Activated CD8-positive, alpha-beta memory T cell treated with anti-CD3 and anti-CD28 coated beads for 24 hours (primary cell): Measurements from ENCODE around the gene NRXN3.

Source experiments
- DNase-seq: peaks from one replicate; pipeline ENCODE4 v3.0.0-alpha.2; 2020

The NRXN3 gene

DNA sequence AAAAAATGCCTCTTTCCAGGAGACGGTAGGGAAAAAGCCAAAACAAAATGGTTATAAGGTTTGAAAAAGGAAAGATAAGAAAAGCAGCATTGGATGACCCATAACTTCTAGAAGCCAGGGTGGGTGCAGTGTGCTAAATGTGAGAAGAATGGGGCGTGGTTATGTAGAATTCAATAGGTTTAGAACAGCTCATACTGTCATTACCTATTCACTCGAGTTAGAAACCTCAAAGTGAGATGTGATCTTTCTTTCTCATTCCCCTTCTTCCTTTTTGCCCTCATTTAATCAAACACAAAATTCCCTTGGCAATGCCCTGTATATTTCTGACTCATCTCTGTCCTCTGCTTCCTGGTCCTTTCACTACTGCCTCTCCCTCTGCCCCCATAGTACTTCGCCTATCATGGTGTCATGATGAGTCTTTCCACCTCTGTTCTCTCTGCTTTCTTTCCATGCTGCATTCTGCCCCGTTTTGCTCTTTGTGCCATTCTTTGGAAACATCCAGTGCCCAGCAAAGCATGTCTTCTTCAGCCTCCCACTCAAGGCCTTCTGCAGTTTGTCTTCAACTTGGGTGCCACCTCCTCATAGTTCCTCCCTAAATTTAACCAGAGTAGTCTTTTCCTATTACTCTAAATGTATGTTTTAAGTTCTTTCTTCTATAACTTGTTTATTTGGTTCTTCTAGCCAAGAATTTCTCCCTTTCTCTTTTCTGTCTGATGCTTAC lies 496.3 kb downstream of the NRXN3 start:
- DNase-seq = no peak

DNA sequence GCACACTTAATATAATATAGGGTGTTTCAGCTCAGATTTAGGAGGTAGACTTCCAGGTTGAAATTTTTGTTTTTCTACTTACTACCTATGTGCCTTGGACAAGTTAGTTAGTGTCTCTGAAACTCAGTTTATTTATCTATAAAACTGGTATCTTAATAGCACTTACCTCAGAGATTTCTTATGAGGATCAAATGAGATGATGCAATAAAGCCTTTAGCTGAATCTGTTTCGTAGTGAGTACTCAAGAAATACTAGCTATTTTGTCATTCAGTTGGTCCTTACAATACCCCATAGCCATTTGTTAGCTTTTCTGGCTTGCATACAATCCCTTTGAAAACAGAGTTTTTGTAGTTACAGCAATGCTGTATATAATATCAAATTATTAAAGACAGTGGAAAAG lies 497.0 kb downstream of the NRXN3 start:
- DNase-seq = no peak

DNA sequence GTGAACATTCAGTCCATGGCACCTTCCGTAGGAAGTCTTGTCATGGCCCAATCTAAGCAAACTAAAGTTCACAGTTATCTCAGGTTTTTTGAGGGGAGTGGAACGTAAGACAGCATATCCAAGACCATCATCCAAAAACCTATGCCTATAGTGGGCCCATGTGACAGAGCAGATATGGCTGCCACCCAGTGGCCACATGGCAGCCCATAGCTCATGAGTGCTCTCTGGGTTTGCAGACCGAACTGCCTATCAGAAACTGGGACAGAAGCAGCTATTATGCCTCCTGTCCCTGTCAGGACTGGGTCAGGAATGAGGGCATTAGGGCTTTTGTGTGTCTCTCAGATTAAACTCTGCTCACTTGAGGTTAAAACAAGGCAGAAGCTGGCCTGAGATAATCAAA lies 503.7 kb downstream of the NRXN3 start:
- DNase-seq = no peak

DNA sequence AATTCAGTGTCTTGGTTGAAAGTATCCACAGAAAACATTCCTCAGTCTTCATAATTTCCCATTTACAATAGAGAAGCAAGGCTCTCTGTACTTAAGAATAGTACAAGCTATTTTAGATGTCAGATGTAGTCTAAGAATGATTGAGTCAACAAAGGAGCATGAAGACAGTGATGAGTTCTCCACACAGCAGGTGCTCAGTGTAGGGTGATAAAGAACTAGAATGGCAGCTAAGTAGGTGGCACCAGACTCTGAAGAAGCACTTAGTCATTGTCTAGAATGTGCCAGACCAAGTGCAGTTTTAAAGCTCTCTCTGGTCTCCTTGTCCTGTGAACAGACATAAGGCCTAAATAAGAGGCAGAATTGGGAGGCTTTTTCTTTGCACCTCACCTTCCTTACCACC lies 504.6 kb downstream of the NRXN3 start:
- no peak for DNase-seq

DNA sequence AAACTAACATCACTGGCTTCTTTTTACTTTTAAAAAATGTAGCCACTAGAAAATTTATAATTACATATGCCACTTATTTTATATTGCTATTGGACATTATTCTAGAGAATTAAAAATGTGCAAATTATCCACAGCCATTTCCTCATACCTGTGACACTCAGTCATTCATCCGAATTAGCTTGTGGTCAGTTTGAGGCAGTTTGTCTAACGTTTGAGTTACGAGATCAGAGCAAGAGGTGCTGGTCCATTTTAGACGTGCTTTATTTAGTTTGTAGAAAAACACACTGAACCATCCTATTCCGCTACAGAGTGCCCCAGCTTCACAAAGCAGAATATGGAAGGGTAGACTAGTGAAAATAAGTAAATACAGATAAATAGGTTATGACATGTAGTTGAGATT lies 513.0 kb downstream of the NRXN3 start:
- no peak for DNase-seq

DNA sequence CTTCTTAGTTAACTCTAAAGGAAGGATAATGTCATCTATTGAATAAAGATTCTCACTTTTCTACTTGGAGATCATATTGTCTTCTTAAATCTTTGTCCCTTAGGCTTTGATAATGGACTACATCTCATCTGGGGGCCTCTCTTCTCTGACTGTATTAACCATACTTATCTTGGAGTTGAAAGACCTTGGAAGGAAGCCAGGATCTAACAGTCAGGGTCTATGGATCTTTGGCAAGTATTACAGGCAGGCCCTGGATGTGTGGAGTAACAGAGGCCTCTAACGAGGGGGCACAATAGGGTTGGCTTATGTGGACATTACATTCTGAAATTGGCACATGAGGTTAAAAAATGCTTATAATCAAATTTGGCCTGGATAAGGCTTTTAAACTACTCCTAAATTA lies 513.8 kb downstream of the NRXN3 start:
- DNase-seq = no peak

DNA sequence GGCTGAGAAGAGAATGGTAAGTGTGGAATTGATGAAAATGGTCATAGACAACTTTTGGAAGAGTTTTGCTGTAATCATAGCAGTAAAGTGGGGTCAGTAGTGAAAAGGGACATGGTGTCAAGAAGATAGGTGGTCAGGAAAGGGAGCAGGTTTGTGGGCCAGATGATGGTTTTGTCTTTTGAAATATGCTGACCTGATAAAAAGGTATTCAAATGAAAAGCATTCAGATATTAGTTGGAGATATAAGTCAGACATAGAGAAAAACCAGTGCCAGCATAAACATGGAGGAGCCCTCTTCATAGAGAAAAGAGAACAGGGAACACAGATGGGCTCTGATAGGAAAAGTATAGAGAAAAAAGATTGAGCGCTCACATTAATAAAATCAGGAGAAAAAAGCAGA lies 518.3 kb downstream of the NRXN3 start:
- no peak for DNase-seq

DNA sequence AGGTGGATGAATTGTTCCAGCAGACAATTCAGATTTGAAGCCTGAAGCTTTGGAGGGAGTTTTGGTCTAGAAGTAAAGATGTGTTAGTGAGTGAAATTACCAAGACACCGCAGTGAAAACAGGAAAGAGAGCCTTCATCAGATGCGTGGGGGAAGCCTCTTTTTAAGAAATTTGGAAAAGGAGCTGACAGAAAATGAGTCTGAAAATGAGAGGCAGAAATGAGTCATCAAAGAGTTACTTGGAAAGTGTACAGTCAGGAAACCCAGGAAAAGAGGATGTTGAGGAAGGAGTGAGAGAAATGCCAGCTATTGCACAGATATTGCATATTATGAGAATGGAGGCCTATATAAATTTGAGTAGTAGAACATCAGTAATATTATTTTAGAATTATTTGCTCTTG lies 520.7 kb downstream of the NRXN3 start:
- DNase-seq = no peak

DNA sequence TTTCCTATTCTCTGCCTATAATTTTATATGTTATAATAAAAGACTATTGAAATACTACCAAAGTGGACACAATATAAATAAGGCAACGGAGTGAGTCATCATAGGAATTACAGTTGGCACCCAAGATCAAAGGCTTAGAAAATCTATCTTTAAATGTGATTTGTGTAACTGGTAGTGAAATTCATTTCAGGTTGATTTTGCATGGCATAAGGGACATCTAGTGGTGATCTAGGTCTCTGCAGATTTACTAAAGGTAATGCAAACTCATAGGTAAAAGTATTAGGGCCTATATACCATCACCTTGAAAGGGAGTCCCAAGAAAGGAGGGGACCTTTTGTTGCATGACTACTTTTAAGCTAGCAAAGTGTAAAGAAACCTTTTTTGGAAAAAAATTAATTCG lies 527.2 kb downstream of the NRXN3 start:
- DNase-seq = no peak

DNA sequence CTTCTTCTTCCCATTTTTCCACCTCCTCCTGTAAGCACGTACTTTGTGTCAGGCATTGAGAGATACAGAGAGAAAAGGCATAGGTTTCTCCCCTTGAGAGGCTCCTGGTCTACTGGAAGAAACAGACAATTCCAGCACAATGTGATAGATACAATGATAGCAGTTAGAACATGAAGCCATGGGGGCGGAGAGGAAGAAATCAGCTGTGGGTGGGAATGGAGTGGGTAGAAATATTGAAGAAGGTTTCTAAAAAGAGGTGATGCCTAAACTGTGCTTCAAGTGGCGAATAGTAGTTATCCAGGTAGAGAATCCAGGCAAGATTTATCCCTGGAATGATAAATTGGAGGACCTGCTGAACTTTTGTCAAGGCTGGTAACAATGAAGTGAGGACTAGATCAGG lies 528.8 kb downstream of the NRXN3 start:
- DNase-seq = no peak

DNA sequence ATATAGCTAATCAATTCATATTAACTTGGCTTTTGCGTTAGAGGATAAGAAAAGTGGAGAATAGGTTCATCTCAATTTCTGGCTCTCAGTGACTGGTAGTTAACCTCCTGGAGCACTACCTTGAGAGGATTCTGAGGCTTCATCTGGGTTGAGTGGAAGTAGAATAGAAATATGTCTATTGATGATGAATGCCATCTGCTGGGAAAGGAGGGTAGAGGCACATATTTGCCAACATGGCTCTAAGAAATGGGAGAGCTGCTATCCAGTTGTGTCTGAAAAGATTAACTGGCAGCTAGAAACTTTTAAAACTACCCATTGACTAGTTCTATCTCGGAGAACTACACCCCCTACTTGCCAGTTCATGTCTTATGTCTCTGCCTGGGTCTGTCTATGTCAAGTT lies 530.1 kb downstream of the NRXN3 start:
- DNase-seq = no peak

DNA sequence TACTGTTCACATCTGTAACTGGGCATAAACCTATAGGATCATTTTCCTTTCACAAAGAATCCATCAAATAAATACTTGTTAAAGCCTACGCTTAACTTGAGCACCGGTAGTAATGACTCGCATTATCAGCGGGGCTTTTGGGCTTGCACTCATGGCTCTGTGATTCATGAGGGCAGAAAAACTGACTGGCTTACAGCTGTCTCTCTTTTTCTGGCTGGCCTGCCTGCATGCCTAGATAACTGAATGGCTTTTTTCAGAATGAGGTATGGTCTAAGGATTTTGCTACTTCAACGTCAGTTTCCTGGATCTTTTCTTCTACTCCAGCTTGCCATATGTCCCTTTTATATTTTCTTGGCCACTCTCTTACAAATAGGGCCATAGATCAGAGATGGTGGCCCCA lies 531.1 kb downstream of the NRXN3 start:
- no peak for DNase-seq

DNA sequence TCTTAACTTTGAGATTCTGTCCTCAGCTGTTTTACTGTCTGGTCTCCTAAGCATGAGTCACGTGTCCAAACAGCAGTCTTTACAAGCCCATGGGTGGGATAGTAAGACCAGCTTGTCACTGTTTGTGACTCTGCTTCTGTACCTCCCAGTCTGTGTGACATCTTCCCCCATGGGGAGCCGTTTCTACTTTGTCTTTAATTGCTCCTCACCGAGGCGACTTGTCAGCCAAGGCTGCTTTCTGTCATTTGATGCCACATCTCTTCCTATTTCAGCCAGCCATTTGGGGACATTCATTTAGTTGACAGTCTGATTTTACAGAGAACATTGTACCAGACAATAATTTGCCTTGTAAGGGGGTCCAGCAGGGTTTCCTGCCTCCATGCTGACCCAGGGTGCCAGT lies 534.8 kb downstream of the NRXN3 start:
- DNase-seq = no peak

DNA sequence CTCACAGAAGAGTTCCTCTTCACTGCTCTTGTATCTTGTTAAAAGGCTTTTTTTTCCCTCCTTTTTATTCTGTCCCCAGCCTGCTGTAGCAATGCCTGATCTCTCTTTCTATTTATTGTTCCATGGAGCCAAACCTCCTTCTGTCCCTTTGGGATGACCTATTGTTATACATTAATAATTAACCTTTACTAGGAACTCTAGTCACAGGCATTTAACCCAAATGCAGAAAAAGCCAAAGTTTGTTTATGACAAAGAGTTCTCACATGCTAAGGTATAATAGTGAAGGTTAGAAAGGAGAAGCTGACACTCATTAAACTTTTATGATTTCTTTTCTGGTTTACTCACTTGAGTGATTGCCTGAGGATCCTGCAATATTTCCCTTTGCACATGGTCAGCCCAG lies 535.8 kb downstream of the NRXN3 start:
- DNase-seq = no peak

DNA sequence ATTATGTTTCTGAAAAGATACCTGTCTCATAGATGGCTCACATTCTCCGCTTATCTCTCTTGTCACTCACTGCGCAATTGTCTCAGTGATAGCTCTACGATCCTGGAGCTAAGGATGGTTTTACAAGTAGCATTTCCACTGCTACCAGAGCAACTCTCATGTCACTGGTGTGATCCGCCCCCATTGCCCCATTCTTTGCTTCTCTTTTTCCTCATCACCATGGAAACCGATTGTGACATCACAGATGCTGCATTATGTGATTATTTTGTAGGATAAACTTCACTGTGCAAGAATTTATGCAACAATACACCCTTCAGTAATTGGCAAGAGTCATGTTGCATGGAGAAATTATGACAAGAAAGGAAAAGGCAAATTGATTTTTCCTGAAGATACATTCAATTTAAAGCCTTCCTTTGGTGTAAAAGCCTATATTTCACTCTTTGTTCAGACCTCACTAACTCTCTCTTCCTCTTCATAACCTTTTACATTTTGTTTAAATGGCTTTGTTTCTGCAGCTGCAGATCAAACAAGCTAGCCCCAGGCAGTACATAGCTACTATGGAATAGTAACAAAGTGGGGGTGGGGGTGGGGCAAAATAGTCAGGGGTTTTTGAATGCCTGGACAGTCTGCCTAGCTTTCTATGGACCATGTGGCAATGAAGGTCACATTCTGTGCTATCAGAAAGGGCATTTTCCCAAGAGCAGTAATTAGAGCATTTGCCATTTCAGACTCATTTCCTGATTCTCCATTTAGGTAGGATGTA lies 539.8 kb downstream of the NRXN3 start:
- no peak for DNase-seq

DNA sequence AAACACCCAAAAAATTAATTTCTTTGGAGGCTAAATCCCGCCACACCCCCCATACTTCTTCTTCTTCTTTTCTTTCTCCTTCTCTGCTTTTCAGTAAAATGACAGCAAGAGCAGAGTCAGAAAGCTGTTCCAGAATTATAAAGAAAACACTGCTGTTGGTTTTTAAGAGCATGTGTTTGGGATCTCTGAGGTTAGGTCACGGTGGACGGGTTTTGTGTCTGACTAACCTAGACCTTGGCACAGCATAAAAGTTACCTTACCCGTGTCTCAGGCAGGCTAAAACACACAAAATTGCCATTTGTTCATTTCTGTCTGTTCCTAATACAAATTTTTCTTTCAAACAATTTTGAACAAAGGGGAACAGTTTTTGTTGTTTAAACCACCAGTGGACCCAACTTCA lies 540.8 kb downstream of the NRXN3 start:
- DNase-seq = no peak

DNA sequence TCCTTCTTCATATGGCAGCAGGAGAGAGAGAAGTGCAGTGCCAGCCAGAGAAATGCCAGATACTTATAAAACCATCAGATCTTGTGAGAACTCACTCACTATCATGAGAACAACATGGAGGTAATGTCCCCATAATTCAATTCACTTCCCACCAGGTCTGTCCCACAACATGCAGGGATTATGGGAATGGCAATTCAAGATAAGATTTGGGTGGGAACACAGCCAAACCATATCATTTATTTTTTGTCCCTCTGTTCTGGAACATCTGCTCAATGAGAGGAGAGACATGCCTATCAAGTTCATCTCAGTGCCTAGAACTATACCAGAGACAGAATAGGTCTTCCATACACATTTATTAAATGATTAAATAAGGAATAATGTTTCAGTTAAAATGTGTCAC lies 543.5 kb downstream of the NRXN3 start:
- DNase-seq = no peak

DNA sequence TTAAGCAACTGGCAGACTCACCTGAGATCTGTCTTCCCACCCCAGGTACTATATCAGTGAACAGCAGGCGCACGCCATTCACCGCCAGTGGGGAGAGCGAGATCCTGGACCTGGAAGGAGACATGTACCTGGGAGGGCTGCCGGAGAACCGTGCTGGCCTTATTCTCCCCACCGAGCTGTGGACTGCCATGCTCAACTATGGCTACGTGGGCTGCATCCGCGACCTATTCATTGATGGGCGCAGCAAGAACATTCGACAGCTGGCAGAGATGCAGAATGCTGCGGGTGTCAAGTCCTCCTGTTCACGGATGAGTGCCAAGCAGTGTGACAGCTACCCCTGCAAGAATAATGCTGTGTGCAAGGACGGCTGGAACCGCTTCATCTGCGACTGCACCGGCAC lies 544.5 kb downstream of the NRXN3 start:
- no peak for DNase-seq

DNA sequence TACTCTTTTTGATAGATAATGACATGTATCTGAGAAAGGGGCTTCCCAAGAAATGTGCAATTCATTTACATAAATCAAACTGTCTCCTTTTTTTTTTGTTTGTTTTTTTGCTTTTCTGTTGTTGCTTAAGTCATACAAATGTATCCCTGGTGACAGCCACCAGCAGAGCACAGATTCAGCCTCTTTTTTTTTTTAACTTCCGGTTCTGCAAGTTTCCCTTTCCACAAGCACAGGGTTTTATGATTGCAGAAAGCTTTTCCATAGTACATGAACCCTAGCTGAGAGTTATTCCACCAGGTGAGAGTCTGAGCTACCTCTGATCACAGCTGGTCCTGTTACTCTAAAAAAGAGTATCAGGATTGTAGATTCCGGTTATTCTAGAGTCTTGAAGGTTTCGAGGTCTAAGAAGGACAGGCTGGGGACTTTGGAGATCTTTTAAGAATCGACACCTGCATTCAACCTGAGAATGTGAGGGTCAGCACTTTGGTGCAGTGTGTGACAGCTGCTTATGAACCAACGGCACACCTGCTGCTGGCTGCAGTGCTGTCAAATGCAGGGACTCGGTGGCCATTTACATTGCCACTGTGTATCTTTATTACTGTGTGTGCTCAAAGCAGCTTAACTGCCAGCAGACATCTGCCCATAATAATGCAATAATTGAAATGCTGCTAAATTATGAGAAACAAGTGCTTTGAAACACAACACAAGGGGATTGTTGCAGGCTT lies 551.7 kb downstream of the NRXN3 start:
- no peak for DNase-seq

DNA sequence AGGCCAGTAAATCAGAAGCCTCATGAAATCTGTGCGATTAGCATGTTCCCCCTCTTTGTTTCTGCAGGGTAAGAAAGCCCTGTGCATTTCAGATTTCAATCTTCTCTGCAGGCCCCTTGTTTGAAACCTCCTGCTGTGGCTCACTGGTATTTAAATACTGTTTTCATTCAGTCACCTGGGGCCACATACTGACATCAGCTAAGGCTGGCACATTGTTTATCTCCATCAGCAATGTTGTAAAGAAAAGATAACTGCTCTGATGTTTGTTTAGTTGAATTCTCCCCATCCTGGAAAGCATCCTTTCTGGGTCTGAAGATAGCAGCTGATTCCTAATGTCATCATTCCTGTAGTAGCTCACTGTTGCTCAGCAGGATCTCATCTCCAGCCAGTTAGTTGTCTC lies 554.9 kb downstream of the NRXN3 start:
- no peak for DNase-seq

DNA sequence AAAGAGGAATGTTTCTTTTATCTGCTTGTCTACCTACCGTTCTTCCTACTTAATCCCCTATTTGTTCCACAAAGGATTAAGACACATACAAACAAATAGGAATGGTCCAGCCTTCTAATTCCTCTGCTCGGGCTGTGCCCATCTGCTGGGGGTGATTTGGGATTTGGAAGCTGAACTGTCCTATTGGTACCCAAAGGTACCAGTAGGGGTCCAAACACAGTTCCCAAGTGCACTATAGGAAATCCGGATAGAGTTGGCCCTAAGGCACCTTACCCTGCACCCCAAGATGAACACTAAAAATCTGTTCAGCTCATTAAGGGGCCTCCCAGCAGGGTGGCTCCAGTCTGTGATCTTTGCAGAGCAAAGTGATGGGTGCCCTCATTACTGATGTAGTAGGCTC lies 566.9 kb downstream of the NRXN3 start:
- no peak for DNase-seq

DNA sequence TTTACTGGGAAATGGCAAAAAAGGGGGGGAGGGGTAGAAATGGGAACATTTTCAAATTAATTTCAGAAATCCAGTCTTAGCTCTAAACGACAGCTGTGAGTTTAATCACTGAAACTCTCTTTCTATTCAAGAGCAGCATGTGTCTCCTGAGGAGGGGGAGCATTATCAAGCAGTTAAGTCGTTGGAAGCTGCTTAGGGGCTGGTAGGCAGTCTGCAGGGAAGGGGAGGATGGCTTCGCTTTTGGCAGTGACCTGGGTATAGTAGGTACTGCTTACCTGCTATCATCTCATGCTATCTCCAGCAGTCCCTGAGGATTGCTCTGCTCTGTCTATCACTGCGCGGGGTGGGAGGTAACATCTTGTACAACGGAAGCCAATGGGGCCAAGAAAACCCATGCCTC lies 567.4 kb downstream of the NRXN3 start:
- DNase-seq = no peak

DNA sequence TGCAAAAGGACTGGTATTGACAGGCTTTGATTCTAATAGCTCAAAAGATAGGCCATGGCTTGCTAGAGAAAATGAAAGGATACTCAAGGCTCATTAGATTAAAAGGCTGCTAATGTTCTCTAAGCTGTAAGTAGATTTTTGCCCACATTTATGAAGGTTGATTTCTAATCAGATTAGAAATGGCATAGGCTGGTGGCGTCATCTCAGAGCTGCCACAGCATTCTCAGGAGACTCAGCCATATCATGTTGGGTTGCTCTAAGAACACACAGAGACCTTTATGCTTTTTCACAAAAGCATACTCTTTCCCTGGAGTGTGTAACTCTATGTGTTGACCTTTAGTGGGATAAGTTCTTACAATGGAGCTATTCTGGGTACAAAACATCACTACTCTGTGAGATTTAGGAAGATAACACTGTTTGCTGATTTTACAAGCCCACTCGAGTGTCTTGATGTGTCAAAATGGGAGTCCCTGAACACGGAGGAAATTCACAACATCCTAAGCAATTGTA lies 576.0 kb downstream of the NRXN3 start:
- DNase-seq = no peak

DNA sequence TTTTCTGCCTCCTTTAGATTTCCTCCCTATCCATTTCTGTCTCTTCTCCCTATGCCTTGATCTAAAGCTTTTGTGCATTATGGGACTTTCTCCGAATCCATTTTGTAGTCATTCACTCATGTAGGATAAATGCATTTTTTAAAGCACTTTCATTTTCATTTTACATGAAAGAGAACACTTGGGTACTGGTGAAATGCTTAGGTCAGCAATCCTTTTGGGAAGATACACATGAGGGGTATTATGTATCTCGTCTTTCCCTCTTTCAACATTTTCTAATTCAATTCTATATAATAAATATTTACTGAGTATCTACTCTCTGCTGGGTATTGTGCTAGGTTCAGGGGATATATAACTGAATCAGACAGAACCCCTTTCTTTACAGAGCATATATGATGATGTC lies 577.6 kb downstream of the NRXN3 start:
- no peak for DNase-seq
